ENCODE results near the gene ASTN1. TPM values are rescaled to one million over a fixed set of nuclear protein-coding genes. Genes with fewer than 3 reads are reported as not detected.
"Not testable (repeated sequence)": the region's sequence is repeated elsewhere in the genome, so short reads cannot be mapped to it uniquely, and the experiment has no call there.

ASTN1 gene
- total RNA-seq, 1 experiment from 2014 or later, result 0.02 TPM

GRCh38 chr1:177106614-177107365 lies 57.7 kb downstream of the ASTN1 start:
- no peak for DNase-seq (ENCODE audit: low read depth)

GRCh38 chr1:177106196-177106595 lies 58.3 kb downstream of the ASTN1 start:
- no peak for DNase-seq (ENCODE audit: low read depth)

- no peak for DNase-seq (ENCODE audit: low read depth)
Measured at GRCh38 chr1:177103005-177103852, 61.3 kb downstream of the ASTN1 start.

- peak; percentile 20 for DNase-seq (ENCODE audit: low read depth)
Measured at GRCh38 chr1:177092001-177092400, 72.5 kb downstream of the ASTN1 start.

GRCh38 chr1:177091040-177091439 lies 73.5 kb downstream of the ASTN1 start:
- DNase-seq (ENCODE audit: low read depth), result peak; percentile 70

GRCh38 chr1:177088966-177089365 lies 75.5 kb downstream of the ASTN1 start:
- DNase-seq (ENCODE audit: low read depth), result no peak

- DNase-seq (ENCODE audit: low read depth), result peak; percentile 43
Measured at GRCh38 chr1:177082855-177083693, 81.4 kb downstream of the ASTN1 start.

- DNase-seq (ENCODE audit: low read depth), result no peak
Measured at GRCh38 chr1:177080564-177080963, 83.9 kb downstream of the ASTN1 start.

GRCh38 chr1:177077734-177078499 lies 86.6 kb downstream of the ASTN1 start:
- peak; percentile 55 for DNase-seq (ENCODE audit: low read depth)

GRCh38 chr1:177077006-177077405 lies 87.5 kb downstream of the ASTN1 start:
- DNase-seq (ENCODE audit: low read depth), result no peak

GRCh38 chr1:177074811-177075210 lies 89.7 kb downstream of the ASTN1 start:
- DNase-seq (ENCODE audit: low read depth), result not testable (repeated sequence)

- no peak for DNase-seq (ENCODE audit: low read depth)
Measured at GRCh38 chr1:177069490-177069889, 95.0 kb downstream of the ASTN1 start.

- no peak for DNase-seq (ENCODE audit: low read depth)
Measured at GRCh38 chr1:177067752-177068410, 96.6 kb downstream of the ASTN1 start.

- DNase-seq (ENCODE audit: low read depth), result no peak
Measured at GRCh38 chr1:177065430-177065829, 99.1 kb downstream of the ASTN1 start.

- DNase-seq (ENCODE audit: low read depth), result no peak
Measured at GRCh38 chr1:177063648-177064047, 100.9 kb downstream of the ASTN1 start.

GRCh38 chr1:177054542-177054941 lies 110.0 kb downstream of the ASTN1 start:
- no peak for DNase-seq (ENCODE audit: low read depth)

- no peak for DNase-seq (ENCODE audit: low read depth)
Measured at GRCh38 chr1:177053648-177054047, 110.9 kb downstream of the ASTN1 start.

- peak; percentile 3 for DNase-seq (ENCODE audit: low read depth)
Measured at GRCh38 chr1:177048314-177049069, 116.0 kb downstream of the ASTN1 start.

- no peak for DNase-seq (ENCODE audit: low read depth)
Measured at GRCh38 chr1:177045151-177045550, 119.4 kb downstream of the ASTN1 start.

- no peak for DNase-seq (ENCODE audit: low read depth)
Measured at GRCh38 chr1:177044390-177044789, 120.1 kb downstream of the ASTN1 start.

Measured in M059J (cell line).